GM10266 (cell line): ENCODE results near the gene MAGOH.
"Not testable (repeated sequence)": the region's sequence is repeated elsewhere in the genome, so short reads cannot be mapped to it uniquely, and the experiment has no call there.

Source experiments
- DNase-seq: peaks from one replicate; pipeline ENCODE4 v3.0.0; 2012; ENCODE audit errors: extremely low spot score
- CTCF ChIP-seq: IDR thresholded peaks from 2 replicates; pipeline ENCODE4 v1.5.1; 2012; ENCODE audit warnings: mild to moderate bottlenecking, low read depth; ENCODE audit not compliant: control insufficient read depth, insufficient read depth; ENCODE audit errors: missing control alignments

Gene MAGOH

GRCh38 chr1:53206735-53207379 is 31.5 kb downstream of the MAGOH start:
- TF ChIP-seq CTCF = no peak
- DNase-seq = no peak

- not testable (repeated sequence) for DNase-seq
Measured at GRCh38 chr1:53206083-53206685, 32.1 kb downstream of the MAGOH start.

GRCh38 chr1:53205496-53205895 is 32.8 kb downstream of the MAGOH start:
- not testable (repeated sequence) for DNase-seq

- no peak for TF ChIP-seq CTCF
- DNase-seq = no peak
Measured at GRCh38 chr1:53203466-53203865, 34.9 kb downstream of the MAGOH start.

GRCh38 chr1:53198241-53198651 is 40.1 kb downstream of the MAGOH start:
- no peak for DNase-seq
- TF ChIP-seq CTCF = no peak

GRCh38 chr1:53197291-53198200 is 40.8 kb downstream of the MAGOH start:
- no peak for DNase-seq
- no peak for TF ChIP-seq CTCF

GRCh38 chr1:53196485-53197290 is 41.6 kb downstream of the MAGOH start, which contains the start of gene CPT2:
TSS of gene CPT2 (plus strand) at chr1:53196824. CDS start at chr1:53196944, 120 bp downstream.
- TF ChIP-seq CTCF = no peak
- DNase-seq = peak; percentile 98

- no peak for DNase-seq
- TF ChIP-seq CTCF = no peak
Measured at GRCh38 chr1:53196017-53196484, 42.3 kb downstream of the MAGOH start.
